Kidney capillary endothelial cell (primary cell): ENCODE results near the gene WWP2.
"Not testable (repeated sequence)": the region's sequence is repeated elsewhere in the genome, so short reads cannot be mapped to it uniquely, and the experiment has no call there.

ENCODE experiments used
- DNase-seq: peaks from one replicate; pipeline ENCODE4 v3.0.0-alpha.2; 2018; ENCODE audit warnings: low spot score

Gene WWP2

DNA sequence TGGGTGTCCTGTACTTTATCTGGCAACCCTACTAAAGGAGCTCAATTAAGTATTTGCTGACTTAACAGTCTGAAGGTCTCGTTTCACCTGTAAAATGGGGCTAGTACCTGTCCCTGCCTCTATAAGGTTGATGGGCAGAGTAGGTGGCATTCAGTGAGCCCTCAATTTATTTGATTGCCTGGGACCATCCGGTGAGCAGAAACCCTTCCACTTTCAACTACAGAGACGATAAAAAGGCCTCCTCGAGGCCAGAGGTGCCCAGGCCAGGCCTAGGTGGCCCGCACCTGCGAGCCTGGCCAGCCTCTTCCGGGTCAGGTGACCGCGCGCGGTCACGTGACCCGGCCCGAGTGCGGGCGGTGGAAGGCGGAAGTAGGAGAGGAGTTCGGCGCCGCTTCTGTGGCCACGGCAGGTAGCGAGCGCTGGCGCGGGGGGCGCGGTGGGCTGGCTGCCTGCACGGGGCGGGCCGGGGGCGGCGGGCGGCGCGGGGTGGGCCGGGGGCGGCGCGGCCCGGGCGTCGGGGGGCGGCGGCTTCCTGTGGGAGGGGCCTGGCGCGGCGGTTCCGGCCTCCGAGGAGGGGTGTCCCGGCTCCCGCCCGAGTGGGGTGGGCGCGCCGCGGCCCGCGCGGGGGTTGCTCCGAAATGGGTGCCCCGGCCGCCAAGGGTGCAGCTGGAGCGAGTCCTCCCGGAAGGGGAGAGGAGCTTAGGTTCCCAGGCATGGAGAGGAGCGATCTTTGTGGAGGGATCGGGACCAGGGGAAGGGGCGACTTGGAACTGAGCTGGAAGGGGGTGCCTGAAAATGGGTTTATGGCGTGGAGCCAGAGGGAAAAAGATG is at the start of gene WWP2:
TSS of gene WWP2 (plus strand) at position 350 of the 831 bp plus-strand sequence. CDS start 24,679 bp downstream, outside the sequence.
- DNase-seq = peak; percentile 50

DNA sequence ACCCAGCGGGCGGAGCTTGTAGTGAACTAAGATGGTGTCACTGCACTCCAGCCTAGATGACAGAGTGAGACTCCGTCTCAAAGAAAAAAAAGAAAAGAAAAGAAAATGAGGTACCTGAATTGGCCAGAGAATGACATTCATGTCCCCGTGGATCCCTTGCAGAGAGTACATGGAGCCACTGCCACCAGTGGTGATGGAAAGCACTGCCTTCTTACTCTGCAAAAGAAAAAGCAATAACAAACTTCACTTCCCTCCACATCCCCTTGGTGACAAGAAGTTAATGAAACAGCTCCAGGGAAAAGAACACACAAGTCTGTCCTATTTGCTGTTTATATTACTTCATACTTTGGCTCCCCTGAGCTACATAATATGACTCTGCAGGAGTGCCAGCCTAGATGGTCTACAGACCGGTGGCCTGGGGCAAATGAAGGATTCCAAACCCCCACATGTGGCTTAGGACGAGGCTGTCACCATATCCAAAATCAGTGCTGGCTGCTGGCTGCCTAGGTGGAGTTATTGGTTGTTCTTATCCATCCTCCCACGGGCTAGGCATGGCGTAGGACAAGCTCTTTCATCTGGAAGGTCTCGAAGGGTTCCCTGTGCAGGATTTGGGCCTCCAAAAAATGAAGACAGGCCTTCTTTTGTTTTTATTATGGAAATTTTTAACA is 49.1 kb upstream of the WWP2 start:
- no peak for DNase-seq

DNA sequence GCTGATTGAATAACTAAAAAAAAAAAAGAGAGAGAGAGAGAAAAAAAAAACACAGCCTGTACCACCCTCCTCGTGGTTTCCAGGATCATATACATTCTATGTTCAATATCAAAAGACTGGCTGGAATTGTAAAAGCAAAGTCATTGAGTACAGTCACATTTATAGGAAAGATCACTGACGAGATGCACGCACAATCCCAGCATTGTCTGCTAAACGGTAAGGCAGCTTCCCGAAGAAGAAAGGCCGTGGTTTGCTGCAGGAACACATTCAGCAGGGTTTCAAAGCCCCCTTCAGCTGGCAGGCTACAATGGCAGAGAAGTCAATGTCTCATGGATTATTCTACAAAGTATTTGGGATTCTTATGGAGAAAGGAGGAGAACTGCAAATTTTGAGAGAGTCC is 45.1 kb upstream of the WWP2 start:
- no peak for DNase-seq

DNA sequence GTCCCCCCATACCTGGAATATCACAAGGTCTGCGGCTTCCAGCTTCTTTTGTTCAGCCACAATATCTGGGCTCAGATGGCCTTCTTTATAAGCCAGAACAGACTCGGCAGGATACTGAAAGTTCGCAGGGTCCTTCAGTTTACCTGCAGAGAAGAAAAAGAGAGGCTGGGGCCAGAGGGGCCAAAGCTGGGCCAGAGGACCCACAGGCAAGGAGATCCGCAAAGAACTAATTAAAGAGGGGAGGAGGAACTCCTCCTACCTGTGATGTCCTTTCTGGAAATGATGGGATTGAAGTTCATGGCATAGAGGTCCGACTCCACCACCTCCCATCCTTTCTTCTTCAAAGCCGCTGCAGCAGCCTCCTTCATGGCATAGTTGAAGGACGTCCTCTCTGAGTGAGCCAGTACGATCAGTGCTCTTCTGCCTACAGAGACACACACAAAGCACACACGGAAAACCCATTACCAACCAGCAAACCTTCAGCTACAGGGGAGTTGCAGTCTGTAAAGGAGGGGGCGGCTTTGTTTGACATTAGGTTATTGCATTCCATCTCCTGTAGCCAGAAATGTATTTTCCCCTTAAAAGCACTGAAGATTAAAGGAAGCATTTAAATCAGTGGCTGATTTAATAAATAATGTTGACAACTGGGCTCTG is 43.9 kb upstream of the WWP2 start:
- no peak for DNase-seq

DNA sequence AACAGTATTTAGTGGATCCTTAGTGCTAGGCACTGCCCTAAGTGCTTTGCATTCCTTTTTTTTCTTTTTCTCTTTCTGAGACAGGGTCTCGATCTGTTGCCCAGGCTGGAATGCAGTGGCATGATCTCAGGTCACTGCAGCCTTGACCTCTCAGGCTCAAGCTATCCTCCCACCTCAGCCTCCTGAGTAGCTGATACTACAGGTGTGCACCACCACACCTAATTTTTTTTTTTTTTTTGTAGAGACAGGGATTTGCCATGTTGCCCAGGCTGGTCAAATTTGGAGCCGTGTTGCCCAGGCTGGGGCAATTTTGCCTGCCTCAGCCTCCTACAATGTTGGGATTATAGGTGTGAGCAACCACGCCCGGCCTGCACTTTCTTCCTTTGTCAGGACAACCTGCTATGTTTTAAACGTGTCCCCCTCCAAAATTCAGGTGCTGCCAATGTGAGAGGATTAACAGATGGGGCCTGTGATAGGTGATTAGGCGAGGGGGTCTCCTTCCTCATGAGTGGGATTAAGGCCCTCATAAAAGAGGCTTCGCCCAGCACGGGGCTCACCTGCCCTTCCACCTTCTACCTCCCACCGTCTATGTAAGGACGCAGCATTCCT is 41.2 kb upstream of the WWP2 start:
- no peak for DNase-seq

DNA sequence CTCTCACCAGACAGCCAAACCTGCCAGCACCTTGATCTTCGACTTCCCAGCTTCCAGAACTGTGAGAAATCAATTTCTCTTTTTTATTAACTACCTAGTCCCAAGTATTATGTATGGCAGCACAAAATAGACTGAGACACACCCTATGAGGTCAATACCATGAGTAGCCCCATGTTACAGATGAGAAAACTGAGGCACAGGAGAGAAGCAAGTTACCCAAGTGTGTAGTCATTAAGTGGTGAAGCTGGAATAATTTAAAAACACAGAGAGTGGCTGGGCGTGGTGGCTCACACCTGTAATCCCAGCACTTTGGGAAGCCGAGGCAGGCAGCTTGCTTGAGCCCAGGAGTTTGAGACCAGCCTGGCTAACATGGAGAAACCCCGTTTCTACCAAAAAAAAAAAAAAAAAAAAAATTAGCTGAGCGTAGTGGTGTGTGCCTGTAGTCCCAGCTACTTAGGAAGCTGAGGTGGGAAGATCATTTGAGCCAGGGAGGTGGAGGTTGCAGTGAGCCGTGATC is 40.6 kb upstream of the WWP2 start:
- no peak for DNase-seq

DNA sequence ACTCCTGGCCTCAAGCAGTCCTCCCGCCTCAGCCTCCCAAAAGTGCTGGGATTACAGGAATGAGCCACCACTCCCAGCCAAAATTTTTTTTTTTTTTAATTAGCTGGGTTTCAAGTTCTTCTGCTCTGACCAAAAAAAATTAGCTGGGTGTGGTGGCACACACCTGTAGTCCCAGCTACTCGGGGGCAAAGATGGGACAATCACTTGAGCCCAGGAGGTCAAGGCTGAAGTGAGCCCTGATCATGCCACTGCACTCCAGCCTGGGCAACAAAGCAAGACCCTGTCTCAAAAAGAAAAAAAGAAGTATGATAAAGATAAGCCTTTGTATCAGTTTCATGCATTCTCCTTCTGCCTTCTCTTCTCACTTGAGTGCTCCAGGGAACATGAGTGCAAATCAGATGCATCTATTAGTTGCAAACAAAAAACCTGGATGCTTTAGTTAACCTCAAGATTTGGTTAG is 37.7 kb upstream of the WWP2 start:
- no peak for DNase-seq

DNA sequence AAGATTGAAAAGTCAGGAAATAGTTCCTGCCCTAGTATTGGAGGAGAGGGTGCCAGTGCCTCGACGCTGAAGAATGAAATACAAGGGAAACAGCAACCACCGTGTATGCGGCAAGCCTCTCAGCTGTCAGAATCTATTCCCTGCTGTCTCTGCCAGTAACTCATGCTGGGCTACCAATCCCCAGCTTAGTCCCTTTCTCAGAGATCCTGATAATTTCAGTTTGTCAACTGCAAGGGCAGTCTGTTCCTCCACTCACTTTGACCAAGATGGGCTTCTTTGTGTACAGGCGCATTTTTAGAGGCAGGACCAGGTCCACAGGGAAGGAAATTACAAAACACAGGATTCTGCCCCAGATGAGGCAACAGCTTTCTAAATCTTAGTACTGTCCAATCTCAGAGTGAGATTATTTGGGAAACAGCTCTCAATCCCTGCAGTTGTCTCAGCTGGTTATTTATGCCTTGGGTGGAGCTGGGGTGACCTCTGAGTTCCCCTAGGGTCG is 37.1 kb upstream of the WWP2 start:
- DNase-seq = no peak

DNA sequence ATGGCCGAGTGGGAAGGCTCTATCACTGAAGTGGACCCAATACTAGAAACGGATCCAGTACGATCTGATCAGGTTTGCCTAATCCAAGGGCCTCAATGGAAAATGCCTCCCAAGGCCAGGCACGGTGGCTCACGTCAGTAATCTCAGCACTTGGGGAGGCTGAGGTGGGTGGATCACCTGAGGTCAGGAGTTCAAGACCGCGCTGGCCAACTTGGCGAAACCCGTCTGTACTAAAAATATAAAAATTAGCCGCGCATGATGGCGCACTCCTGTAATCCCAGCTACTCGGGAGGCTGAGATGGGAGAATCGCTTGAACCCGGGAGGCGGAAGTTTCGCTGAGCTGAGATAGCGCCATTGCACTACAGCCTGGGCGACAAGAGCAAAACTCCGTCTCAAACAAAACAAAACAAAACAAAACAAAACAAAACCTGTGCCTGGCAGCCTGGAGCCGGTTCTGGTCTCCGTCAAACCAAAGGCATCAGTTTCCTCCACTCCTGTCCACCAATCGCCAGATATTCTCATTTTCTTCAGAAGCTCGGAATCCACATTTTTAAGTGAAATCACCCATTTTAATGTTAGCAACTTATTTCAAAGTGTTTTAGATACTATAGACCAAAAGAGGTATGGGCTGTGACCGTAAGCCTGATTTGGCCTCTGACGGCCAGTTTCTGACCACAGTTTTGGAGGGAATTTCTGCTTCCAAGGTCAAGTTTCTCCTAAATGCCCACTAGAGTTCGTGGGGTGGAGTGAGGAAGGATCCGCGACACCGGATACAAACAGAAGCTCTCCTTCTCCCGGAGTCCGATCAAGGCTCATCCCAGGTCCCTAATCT is 36.4 kb upstream of the WWP2 start:
- DNase-seq = no peak

DNA sequence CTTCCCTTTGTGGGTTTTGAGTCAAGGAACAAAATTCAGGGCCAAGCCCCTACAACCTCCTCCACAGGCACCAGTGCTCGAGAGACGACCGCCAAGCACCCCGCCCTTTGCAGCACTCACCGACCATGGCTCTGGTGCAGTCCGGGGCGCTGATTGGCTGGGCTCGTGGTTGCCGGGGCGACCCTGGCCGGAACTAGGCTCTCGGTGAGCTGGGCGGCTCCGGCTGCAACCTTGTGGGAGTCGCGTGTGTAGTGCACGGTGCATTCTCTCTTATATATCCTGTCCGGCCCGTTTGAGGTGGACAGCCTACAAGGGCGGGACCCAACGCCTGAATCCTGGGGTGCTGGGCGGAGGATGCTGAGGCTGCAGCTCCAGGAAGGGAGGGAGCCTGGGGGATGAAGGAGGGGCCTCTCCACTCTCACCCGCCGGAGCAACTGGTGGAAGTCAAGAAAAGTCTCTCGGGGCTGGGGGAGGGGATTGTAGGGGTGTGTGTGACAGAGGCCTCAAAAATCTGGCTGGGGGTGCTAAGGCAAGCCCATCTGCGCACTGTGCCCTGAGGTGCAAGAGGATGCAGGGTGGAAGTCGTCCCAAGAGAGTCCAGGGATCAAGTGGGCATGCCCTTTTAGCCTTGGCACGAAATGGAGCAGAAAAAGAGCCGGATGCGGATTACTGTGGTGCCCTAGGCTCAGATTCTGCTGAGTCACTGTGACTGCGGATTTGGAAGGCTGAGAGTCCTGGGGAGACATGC is 35.6 kb upstream of the WWP2 start, which contains the start of gene NQO1:
TSS of gene NQO1 (minus strand) at position 248 of the 748 bp plus-strand sequence. CDS start at position 127, 121 bp downstream.
- peak; percentile 97 for DNase-seq

DNA sequence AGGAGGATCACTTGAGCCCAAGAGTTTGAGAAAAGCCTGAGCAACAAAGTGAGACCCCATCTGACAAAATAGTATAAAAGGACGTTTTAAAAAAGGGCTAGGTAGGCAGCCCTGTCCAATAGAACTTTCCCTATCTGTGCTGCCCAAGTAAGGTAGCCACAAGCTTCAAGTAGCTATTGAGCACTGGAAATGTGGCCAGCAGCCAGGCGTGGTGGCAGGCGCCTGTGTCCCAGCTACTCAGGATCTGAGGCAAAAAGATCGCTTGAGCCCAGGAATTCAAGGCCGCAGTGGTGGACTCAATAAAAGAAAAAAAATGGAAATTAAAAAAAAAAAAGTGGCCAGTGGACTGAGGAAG is 34.2 kb upstream of the WWP2 start:
- DNase-seq = no peak

DNA sequence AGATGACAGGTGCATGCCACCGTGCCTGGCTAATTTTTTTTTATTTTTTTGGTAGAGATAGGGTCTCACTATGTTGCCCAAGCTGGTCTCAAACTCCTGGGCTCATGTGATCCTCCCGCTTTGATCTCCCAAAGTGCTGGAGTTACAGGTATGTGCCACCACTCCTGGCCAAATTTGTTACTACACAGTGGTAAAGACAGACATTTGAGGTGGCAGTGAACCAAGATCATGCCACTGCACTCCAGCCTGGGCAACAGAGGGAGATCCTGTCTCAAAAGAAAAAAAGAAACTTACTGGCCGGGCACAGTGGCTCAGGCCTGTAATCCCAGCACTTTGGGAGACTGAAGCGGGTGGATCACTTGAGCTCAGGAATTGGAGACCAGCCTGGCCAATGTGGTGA is 33.1 kb upstream of the WWP2 start:
- DNase-seq = not testable (repeated sequence)

DNA sequence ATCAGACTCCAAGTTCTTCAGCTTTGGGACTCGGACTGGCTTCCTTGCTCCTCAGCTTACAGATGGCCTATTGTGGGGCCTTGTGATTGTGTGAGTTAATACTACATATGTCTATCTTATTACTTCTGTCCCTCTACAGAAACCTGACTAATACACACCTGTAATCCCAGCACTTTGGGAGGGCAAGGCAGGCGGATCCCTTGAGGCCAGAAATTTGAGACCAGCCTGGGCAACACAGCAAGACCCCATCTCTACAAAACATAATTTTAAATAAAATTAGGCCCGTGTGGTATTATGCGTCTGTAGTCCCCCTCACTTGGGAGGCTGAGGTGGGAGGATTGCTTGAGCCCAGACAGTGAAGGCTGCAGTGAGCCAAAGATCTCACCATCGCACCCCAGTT is 30.9 kb upstream of the WWP2 start:
- not testable (repeated sequence) for DNase-seq

DNA sequence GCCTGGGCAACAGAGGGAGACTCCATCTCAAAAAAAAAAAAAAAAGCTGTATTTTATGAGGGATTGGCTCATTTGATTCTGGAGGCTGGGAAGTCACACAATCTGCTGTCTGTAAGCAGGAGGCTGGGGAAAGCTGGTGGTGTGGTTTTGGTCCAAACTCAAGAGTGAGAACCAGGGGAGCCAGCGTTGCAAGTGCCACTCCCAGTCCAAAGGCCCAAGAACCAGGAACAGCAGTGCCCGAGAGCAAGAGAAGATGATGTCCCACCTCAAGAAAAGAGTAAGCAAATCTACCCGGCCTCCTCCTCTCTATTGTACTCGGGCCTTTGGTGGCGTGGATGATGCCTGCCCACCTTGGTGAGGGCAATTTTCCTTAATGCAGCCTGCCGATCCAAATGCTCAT is 30.0 kb upstream of the WWP2 start:
- no peak for DNase-seq

DNA sequence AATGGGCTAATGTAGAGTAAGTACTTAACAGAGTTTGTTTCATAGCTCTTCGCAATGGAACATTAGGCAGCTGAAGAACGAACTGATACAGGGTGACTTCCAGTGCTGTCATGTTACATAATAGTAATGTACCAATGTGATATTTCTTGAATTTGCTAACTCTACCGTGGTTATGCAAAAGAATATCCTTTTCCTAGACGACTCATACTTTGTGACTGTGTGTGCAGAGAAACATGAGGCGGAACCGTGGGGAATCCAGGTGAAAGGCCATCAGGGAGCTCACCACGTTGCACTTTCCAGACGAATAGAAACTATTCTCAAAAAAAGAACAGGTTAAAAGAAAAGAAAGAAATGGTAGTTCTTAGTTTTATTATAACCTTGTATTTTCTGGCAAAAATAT is 20.6 kb upstream of the WWP2 start:
- DNase-seq = no peak

DNA sequence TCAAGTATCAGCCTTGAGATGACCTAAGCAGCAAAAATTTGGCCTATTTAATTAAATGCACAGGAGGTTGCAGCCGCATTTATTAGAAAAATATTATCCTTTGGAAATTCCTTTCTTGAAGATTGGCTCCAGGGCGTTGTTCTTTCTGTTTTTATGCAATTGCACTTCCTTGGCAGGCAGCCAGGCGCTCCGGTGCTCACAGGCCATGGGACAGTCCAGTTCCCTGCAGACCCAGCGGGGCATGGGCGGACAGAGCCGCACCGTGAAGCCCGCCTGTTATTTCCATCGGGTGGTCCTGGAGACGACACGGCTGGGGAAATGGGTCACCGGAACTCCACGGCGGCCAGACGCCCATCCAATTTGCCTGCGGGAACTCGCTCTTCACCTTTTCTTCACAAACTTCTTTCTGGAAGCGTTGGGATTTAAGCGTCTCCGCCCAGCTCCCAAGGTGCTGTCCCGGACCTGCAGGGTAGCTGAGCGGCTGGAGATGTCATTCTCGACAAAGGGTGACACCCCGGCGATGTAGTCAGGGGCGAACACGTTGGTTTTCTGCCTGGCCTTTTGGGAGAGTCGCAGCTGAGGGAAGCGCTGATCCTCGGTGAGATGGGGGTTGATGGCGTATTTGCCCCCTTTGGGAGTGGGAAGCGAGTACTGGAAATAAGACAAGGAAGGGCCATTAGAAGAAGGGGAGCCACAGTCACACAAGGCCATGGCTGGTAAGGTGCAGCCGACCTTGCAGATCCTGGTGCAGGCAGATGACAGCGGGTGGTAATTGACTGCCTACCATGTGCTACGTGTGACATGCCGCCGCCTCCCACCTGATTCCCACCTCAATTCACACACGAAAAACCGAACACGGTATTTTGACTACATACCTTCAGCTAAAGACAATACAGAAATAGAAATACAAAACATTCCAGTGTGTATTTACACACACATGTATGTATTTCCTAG is 19.9 kb upstream of the WWP2 start:
- DNase-seq = peak; percentile 35

DNA sequence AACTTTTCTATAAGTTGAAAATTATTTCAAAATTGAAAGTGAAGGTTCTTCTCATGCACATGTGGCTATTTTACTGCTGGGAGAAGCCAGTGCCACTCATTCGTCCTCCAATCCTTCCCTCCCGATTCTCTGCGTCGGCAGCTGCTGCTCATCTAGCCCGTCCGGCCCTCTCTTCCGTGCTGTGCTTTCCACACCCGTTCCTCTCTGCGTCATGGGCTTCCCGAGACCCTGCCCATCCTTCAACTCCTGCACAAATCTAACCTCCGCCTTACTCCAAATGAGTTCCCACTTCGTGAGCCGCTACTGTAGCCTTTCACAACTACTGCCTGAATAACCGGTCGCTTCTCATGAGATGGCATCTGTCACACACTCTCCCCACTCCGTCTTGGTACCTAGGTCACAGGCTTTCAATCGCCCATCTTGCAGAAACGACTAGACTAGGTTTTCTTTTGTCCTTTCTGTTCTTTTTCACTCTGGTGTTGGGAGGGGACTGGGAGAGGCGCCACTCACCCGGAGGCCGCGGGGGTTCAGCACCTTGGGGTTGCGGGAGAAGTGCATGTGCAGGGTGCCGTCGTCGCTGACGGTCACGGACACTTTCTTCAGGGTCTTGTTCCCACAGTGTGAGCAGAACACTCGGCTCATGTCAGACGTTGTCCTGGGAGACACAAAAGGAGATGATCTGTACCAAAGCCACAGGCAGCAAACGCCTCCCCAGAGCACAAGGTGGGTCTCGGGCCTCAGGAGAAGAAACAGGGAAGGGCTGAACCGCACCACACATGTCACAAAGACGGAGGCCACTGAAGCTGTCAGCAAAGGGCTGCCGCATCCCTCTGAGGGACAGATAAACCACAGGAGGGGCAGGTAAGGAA is 17.5 kb upstream of the WWP2 start:
- no peak for DNase-seq

DNA sequence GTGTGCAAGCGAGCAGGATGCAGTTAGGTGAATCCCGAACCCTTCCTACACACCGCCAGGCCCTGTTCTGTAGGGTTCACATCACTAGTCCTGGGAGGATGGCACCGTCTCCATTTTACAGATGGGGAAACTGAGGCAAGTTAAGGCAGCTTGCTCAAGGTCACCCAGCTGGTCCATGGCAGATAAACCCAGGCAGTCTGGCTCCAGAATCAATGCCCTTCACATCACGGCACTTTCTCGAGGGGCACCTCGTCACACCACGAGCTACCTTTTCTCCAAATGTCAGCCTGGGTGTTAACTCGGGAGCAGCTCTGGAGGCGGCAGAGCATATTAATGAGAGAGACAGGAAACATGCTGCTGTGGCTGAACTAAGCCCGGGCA is 16.9 kb upstream of the WWP2 start:
- DNase-seq = no peak
